DMS114 treated with DMSO at 0.1 percent for 48 hours (cell line): ENCODE measurements around the gene DMRT2.

Experiments
- DNase-seq: peaks from one replicate; lab custom pipeline; 2025; ENCODE audit not compliant: unreplicated experiment; lab: John Stamatoyannopoulos, UW

DMRT2 gene

DNA sequence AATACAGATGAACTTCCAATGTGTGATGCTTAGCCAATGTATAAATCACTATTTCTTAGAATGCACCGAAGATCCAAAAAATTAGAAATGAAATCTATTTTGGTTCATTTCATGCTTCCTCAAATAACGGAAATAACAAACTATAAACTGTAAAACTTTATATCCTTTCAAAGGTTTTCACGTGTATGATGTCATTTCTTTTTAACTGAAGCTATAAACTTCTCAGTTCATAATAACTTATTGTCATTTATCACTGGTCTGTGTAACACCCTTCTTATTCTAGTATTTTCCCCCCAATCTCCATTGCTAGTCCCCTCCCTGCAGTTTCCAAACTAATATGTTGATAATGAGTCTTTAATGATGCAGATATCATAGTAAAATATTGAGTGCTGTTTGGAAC, 36.4 kb downstream of the DMRT2 start:
- no peak for DNase-seq

DNA sequence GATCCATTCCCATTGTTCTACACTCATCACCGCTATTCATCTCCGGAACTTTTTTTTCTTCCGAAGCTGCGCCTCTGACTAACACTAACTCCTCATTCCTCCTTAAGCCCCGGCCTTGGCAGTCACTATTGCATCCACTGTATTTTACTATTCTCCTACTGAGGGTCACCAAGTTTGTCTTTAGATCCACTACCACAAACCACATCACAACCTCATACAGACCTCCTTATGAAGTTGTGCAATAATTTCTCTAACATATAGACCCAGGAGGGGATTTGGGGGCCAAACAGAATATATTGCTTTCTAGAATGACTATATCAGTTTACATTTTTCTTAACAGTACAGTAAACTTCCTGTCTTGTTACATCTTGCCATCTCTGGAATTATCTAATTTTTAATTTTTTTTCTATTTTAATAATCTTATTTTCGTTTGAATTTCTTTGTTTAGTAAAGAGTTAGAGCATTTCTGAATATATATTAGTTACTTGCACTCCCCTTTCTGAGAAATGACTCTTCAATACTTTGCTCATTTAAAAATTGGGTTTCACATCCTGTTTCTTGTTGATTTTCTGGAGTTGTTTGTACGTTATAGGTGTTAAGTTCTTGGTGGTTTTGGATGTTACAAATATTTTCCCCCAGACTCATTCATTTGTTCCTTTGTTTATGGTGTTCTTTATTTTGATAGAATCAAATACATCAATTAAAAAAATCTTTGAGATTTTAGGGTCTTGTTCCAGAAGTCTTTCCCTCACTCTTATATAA, 37.1 kb downstream of the DMRT2 start:
- DNase-seq = no peak

DNA sequence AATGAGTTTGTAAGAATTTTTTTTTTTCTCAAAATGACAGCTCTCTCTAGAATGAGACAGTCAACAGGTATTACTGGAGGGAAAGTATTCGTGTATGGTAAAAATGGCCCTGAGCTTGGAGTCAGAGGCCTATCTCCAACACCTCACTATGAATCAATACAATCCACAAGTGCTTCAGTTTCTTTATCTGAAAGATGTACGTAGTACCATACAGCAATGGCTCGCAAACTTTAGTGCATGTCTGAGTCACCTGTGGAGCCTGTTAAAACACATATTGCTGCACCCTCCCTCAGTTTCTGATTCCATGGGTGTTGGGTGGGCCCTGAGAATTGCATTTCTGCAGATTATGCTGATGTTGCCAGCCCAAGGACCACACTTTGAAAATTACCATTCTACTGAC, 44.6 kb downstream of the DMRT2 start:
- no peak for DNase-seq

DNA sequence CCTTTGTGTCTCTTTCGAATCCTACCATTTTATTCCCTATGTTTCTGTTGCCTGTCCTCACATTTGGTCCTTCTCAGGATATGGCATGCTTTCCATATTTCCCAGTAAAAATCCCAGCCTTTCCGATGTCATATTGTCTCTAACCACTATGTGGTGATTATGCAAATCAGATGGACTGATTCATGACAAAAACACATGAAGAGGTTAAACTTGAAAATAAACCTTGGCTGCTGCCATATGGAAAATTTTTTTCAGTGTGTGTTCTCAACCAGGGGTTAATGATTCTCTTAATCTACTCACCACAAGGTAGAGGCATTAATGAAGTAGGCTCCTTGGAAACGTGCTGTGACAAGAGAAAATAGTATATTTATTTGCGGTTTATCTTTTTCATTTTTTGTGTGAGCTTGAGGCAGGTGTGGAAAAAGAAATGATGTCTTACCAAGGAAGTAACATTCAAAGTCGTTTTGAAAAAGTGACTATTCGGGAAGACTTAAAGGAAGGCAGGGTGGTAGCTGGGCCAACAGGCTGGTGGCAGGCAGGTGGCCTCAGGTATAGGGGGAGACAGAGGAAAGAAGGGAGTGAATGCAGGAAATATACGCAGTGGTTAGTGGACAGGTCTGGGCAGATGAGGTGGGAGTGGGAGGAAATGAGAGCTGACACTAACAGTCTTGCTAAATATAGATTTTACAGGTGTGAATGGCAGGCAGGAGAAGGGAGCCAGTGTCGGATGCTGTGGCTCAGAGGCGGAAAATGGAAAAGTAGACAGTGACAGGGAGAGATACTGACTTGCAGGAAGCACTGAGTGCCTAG, 46.2 kb downstream of the DMRT2 start:
- no peak for DNase-seq

DNA sequence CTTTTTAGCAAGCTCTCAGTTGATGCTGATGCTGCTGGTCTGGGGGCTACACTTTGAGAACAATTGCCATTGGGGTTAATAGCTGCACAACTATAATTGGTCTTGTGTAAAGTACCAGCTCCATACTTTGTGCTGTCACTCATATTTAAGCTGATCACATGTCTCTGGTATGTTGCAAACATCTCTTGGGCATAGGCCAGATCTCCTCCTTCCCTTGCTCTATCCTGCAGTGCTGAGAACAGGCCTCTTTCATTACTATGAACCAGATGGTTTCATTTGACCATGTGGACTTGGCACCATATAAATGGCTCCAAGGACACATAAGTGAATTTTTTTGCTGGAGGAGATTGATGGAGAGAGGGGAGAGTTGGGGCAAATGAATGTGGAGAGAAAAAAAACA, 48.4 kb downstream of the DMRT2 start:
- DNase-seq = no peak

DNA sequence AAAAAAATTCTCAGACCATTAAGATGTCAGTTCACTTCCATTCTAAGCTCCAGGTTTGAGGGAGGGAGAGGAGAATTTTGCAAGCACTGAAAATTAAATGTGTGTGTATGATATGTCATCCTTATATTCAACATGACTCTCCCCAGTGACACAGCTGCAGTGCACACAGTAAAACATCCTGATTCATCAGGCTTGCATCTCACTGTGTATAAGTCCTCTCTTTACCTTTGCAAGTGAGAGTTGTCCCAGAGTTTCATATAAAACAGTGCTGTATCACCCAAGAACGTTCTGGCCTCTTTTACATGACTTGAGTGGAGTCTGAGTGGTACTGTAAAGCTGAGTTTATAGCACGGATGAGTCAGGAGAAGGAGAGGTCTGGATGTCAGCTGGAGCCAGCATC, 50.0 kb downstream of the DMRT2 start:
- DNase-seq = no peak

DNA sequence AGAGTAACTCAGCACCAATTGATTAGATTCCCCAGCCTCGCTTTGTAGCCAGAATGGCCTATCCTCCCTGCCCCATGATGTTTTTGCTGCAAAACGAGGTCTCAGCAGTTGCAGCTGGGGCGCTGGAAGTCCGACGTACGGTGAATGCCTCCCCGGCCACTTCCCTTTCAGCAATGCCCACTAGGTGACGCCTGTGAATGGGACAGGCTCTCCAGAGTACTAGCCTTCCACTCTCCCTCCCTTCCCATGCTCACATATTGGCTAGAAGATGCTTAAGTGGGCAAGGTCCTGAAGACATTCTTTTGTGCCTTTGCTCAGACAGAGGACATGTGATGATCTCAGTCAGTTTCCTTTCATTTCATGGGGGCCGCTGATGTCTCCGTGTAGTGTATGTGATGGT, 50.8 kb downstream of the DMRT2 start:
- peak; percentile 30 for DNase-seq

DNA sequence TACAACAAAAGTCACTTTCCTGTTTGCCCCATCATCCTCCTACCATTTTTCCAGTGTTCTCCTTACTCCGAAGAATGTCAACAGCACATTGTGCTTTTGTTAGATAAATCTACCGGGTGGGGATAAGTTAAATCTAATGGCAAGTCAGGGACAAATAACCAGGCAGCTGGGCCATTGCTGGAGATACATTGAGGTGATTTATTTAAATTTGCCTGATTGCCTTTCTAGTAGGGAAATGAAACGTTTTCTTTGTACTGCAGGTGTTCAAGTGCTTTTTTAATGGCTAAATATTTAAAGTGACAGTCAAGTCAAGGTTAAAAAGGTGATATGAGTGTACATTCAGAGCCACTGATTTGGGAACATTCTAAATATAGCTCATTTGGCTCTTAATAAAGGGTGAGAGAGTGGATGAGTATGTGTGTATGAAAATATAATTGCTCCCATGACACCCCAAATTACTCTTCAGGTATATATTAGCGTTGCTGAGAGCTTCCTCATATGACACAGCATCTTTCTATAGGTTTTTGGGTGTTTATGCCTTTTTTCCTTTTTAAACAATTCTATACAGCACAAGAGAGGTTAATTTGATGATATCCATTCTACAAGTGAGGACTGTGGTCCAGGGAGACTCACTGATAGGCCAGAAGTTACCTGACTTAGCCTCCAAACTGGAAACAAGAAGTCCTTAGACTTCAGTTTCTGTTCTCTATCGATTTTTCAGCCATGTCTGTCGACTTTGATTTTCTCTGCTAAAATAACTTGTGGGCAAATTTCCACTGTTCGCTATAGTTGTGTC, 51.9 kb downstream of the DMRT2 start:
- no peak for DNase-seq

DNA sequence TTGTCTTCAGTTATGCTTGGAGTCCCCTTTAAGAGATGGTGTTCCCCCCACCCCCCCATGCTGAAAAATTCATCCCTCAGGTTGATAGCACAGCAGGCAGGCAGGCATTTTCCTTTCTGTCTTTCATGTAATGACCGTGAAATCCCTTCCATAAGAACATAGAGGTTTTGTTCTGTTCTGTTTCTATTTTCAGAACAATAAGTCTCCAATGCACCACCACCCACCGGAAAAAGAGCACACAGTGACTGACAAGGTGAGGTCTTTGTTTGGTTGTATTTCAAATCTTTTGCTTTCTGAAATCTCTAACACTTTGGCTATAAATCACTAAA, 52.4 kb downstream of the DMRT2 start:
- DNase-seq = no peak
